ENCODE results near the gene NELFE. TPM values are rescaled to one million over a fixed set of nuclear protein-coding genes. Genes with fewer than 3 reads are reported as not detected.
"Not testable (repeated sequence)": the region's sequence is repeated elsewhere in the genome, so short reads cannot be mapped to it uniquely, and the experiment has no call there.

Gene NELFE
- polyA plus RNA-seq, 1 donor (not counting 4 experiments of a cell fraction or from before 2014, with no cell fraction given), result 51.9 TPM

DNA sequence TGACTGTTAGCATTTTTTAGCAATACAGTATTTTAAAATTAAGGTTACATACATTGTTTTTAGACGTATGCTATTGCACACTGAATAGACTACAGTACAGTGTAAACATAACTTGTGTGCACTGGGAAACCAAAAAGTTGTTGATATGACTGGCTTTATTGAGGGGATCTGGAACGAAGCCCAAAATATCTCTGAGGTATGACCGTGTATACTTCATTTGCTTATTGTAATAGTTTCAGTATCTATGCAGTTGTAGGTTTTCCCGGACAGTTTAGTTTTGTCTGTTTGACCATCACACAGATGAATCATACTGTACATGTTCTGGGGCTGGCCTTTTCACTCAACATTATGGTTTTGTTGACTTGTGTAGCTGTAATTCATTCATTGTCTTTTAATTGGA lies 50.0 kb downstream of the NELFE start:
- dilution Hi-C loops (cut with MboI; ENCODE audit: extremely low pct_ligation_motif_present, low sequenced_read_pairs), result no loop called here
- Histone ChIP-seq H2AFZ (ENCODE audit: control insufficient read depth, low read length) (no peak overlapping the region), H3K36me3 (ENCODE audit: control insufficient read depth in 2 of 2, extremely low read depth in 1 of 2, insufficient read depth in 2 of 2, low read length in 2 of 2) (no peaks in the 10 kb centered on the region), H3K4me2 (ENCODE audit: control insufficient read depth, extremely low read depth, insufficient read depth, low read depth, low read length) (no peak overlapping the region), H4K20me1 (ENCODE audit: control insufficient read depth, extremely low read depth, insufficient read depth, low read length) (no peaks in the 10 kb centered on the region), H3K9me3 (ENCODE audit: control insufficient read depth, low read depth, low read length) (no peaks in the 10 kb centered on the region), H3K79me2 (ENCODE audit: control insufficient read depth, insufficient read depth, low read length) (no peaks in the 10 kb centered on the region), H3K4me3 (ENCODE audit: control insufficient read depth in 2 of 3, extremely low read depth in 1 of 3, insufficient read depth in 2 of 3, low read depth in 1 of 3, low read length in 3 of 3) (no peak overlapping the region), H3K4me1 (ENCODE audit: control insufficient read depth, extremely low read depth, insufficient read depth, low read length) (peaks cover 14% of the 10 kb centered on the region), H3K27me3 (ENCODE audit: control insufficient read depth, extremely low read depth, insufficient read depth, low read length) (no peaks in the 10 kb centered on the region), H3K9me1 (ENCODE audit: control insufficient read depth, extremely low read depth, insufficient read depth, low read length) (no peaks in the 10 kb centered on the region), H3K27ac (ENCODE audit: control insufficient read depth, insufficient read depth, low read length) (no peak overlapping the region), H3K9ac (ENCODE audit: control insufficient read depth, extremely low read depth, insufficient read depth, low read length) (no peak overlapping the region)
- no peak for DNase-seq (ENCODE audit: low read depth, low spot score)
- FAIRE-seq, result no peak
- no peak for TF ChIP-seq EZH2 (IDR thresholded peaks at IDR 0.05; ENCODE audit: low read length)
- TF ChIP-seq, protein P1, sequence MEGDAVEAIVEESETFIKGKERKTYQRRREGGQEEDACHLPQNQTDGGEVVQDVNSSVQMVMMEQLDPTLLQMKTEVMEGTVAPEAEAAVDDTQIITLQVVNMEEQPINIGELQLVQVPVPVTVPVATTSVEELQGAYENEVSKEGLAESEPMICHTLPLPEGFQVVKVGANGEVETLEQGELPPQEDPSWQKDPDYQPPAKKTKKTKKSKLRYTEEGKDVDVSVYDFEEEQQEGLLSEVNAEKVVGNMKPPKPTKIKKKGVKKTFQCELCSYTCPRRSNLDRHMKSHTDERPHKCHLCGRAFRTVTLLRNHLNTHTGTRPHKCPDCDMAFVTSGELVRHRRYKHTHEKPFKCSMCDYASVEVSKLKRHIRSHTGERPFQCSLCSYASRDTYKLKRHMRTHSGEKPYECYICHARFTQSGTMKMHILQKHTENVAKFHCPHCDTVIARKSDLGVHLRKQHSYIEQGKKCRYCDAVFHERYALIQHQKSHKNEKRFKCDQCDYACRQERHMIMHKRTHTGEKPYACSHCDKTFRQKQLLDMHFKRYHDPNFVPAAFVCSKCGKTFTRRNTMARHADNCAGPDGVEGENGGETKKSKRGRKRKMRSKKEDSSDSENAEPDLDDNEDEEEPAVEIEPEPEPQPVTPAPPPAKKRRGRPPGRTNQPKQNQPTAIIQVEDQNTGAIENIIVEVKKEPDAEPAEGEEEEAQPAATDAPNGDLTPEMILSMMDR (optimal IDR thresholded peaks at IDR 0.05 in 1 of 3, IDR thresholded peaks at IDR 0.05 in 1 of 3, conservative IDR thresholded peaks at IDR 0.05 in 1 of 3; ENCODE audit: extremely low read depth in 1 of 3, insufficient read depth in 2 of 3, low read length in 3 of 3), result no peak

DNA sequence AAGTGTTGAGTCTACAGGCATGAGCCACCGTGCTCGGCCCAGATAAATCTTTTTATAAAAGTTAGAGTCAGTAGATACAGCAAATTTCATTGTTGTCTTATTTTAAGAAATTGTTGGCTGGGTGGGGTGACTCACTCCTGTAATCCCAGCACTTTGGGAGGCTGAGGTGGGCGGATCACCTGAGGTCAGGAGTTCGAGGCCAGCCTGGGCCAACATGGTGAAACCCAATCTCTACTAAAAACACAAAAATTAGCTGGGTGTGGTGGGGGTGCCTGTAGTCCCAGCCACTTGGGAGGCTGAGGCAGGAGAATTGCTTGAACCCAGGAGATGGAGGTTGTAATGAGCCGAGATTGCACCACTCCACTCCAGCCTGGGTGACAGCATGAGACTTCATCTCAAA lies 50.5 kb downstream of the NELFE start:
- H3K4me3 ChIP-seq (ENCODE audit: control insufficient read depth in 2 of 3, extremely low read depth in 1 of 3, insufficient read depth in 2 of 3, low read depth in 1 of 3, low read length in 3 of 3); H3K79me2 ChIP-seq (ENCODE audit: control insufficient read depth, insufficient read depth, low read length); H3K27ac ChIP-seq (ENCODE audit: control insufficient read depth, insufficient read depth, low read length); DNase-seq (ENCODE audit: low read depth, low spot score); H3K36me3 ChIP-seq (ENCODE audit: control insufficient read depth in 2 of 2, extremely low read depth in 1 of 2, insufficient read depth in 2 of 2, low read length in 2 of 2); FAIRE-seq; H3K9me1 ChIP-seq (ENCODE audit: control insufficient read depth, extremely low read depth, insufficient read depth, low read length); H3K27me3 ChIP-seq (ENCODE audit: control insufficient read depth, extremely low read depth, insufficient read depth, low read length); H2AFZ ChIP-seq (ENCODE audit: control insufficient read depth, low read length); H3K4me2 ChIP-seq (ENCODE audit: control insufficient read depth, extremely low read depth, insufficient read depth, low read depth, low read length); H4K20me1 ChIP-seq (ENCODE audit: control insufficient read depth, extremely low read depth, insufficient read depth, low read length); H3K9ac ChIP-seq (ENCODE audit: control insufficient read depth, extremely low read depth, insufficient read depth, low read length); H3K9me3 ChIP-seq (ENCODE audit: control insufficient read depth, low read depth, low read length); dilution Hi-C loops (cut with MboI; ENCODE audit: extremely low pct_ligation_motif_present, low sequenced_read_pairs); H3K4me1 ChIP-seq (ENCODE audit: control insufficient read depth, extremely low read depth, insufficient read depth, low read length): not testable (repeated sequence)

DNA sequence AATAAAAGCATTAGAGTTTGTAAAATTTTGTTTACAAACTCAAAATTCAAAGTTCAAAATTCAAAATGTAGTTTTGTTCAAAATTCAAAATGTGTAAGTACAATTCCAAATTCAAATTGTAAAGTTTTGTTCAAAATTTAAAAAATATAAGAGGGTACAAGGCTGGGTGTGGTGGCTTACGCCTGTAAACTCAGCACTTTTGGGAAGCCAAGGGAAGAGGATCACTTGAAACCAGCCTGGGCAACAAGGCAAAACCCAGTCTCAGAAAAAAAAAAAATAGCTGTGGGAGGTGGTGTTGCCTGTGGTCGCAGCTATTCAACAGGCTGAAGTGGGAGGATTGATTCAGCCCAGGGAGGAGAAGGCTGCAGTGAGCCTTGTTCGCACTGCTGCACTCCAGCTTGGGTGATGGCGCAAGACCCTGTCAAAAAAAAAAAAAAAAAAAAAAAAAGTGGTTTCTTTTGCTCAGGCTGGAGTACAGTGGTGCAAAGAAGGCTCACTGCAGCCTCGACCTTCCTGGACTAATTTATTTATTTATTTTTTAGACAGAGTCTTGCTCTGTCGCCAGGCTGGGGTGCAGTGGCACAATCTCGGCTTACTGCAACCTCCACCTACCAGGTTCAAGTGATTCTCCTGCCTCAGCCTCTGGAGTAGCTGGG lies 51.5 kb downstream of the NELFE start:
- H3K9me1 ChIP-seq (ENCODE audit: control insufficient read depth, extremely low read depth, insufficient read depth, low read length), result no peaks in the 10 kb centered on the region
- H3K4me1 ChIP-seq (ENCODE audit: control insufficient read depth, extremely low read depth, insufficient read depth, low read length), result peaks cover 11% of the 10 kb centered on the region
- no peak for DNase-seq (ENCODE audit: low read depth, low spot score)
- TF ChIP-seq EZH2 (IDR thresholded peaks at IDR 0.05; ENCODE audit: low read length), result no peak
- TF ChIP-seq, protein P1 (optimal IDR thresholded peaks at IDR 0.05 in 1 of 3, IDR thresholded peaks at IDR 0.05 in 1 of 3, conservative IDR thresholded peaks at IDR 0.05 in 1 of 3; ENCODE audit: extremely low read depth in 1 of 3, insufficient read depth in 2 of 3, low read length in 3 of 3), result no peak
- no peak overlapping the region for H3K27ac ChIP-seq (ENCODE audit: control insufficient read depth, insufficient read depth, low read length)
- H2AFZ ChIP-seq (ENCODE audit: control insufficient read depth, low read length), result no peak overlapping the region
- FAIRE-seq, result no peak
- no peak overlapping the region for H3K4me3 ChIP-seq (ENCODE audit: control insufficient read depth in 2 of 3, extremely low read depth in 1 of 3, insufficient read depth in 2 of 3, low read depth in 1 of 3, low read length in 3 of 3)
- no peaks in the 10 kb centered on the region for H3K36me3 ChIP-seq (ENCODE audit: control insufficient read depth in 2 of 2, extremely low read depth in 1 of 2, insufficient read depth in 2 of 2, low read length in 2 of 2)
- H3K27me3 ChIP-seq (ENCODE audit: control insufficient read depth, extremely low read depth, insufficient read depth, low read length), result no peaks in the 10 kb centered on the region
- dilution Hi-C loops (cut with MboI; ENCODE audit: extremely low pct_ligation_motif_present, low sequenced_read_pairs), result no loop called here
- no peaks in the 10 kb centered on the region for H3K9me3 ChIP-seq (ENCODE audit: control insufficient read depth, low read depth, low read length)
- no peak overlapping the region for H3K9ac ChIP-seq (ENCODE audit: control insufficient read depth, extremely low read depth, insufficient read depth, low read length)
- H3K4me2 ChIP-seq (ENCODE audit: control insufficient read depth, extremely low read depth, insufficient read depth, low read depth, low read length), result no peak overlapping the region
- H4K20me1 ChIP-seq (ENCODE audit: control insufficient read depth, extremely low read depth, insufficient read depth, low read length), result no peaks in the 10 kb centered on the region
- H3K79me2 ChIP-seq (ENCODE audit: control insufficient read depth, insufficient read depth, low read length), result no peaks in the 10 kb centered on the region

DNA sequence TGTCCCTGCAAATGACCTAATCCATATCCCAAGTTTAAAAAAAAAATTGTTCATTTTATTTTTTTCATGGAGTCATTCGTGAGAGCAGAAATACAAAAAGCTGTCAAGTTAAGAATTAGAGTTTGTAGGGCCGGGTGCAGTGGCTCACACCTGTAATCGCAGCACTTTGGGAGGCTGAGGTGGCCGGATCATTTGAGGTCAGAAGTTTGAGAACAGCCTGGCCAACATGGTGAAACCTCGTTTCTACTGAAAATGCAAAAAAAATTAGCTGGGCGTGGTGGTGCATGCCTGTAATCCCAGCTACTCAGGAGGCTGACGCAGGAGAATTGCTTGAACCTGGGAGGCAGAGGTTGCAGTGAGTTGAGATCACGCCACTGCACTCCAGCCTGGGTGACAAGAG lies 52.0 kb downstream of the NELFE start:
- FAIRE-seq, result not testable (repeated sequence)

More for the DNA sequence above, 52.0 kb downstream of the NELFE start:
- H3K9me1 ChIP-seq (ENCODE audit: control insufficient read depth, extremely low read depth, insufficient read depth, low read length); H3K27ac ChIP-seq (ENCODE audit: control insufficient read depth, insufficient read depth, low read length); H3K27me3 ChIP-seq (ENCODE audit: control insufficient read depth, extremely low read depth, insufficient read depth, low read length); H3K4me2 ChIP-seq (ENCODE audit: control insufficient read depth, extremely low read depth, insufficient read depth, low read depth, low read length); H3K36me3 ChIP-seq (ENCODE audit: control insufficient read depth in 2 of 2, extremely low read depth in 1 of 2, insufficient read depth in 2 of 2, low read length in 2 of 2); DNase-seq (ENCODE audit: low read depth, low spot score); H3K79me2 ChIP-seq (ENCODE audit: control insufficient read depth, insufficient read depth, low read length); dilution Hi-C loops (cut with MboI; ENCODE audit: extremely low pct_ligation_motif_present, low sequenced_read_pairs); H4K20me1 ChIP-seq (ENCODE audit: control insufficient read depth, extremely low read depth, insufficient read depth, low read length); H3K9ac ChIP-seq (ENCODE audit: control insufficient read depth, extremely low read depth, insufficient read depth, low read length); H2AFZ ChIP-seq (ENCODE audit: control insufficient read depth, low read length); H3K9me3 ChIP-seq (ENCODE audit: control insufficient read depth, low read depth, low read length); H3K4me3 ChIP-seq (ENCODE audit: control insufficient read depth in 2 of 3, extremely low read depth in 1 of 3, insufficient read depth in 2 of 3, low read depth in 1 of 3, low read length in 3 of 3): not testable (repeated sequence)
- peaks cover 11% of the 10 kb centered on the region for H3K4me1 ChIP-seq (ENCODE audit: control insufficient read depth, extremely low read depth, insufficient read depth, low read length)

Measured in keratinocyte (primary cell).